Measurements from ENCODE around the gene NTN4.
"Not testable (repeated sequence)": the region's sequence is repeated elsewhere in the genome, so short reads cannot be mapped to it uniquely, and the experiment has no call there.

Gene NTN4

GRCh38 chr12:95623554-95624170 lies 166.9 kb downstream of the NTN4 start:
- DNase-seq (ENCODE audit: low read depth): peak; percentile 68

- DNase-seq (ENCODE audit: low read depth): no peak
Observed at GRCh38 chr12:95622879-95623278, 167.7 kb downstream of the NTN4 start.

GRCh38 chr12:95621725-95622124 lies 168.8 kb downstream of the NTN4 start:
- DNase-seq (ENCODE audit: low read depth): no peak

- DNase-seq (ENCODE audit: low read depth): no peak
Observed at GRCh38 chr12:95620171-95620570, 170.4 kb downstream of the NTN4 start.

- DNase-seq (ENCODE audit: low read depth): not testable (repeated sequence)
Observed at GRCh38 chr12:95616470-95616869, 174.1 kb downstream of the NTN4 start.

GRCh38 chr12:95615749-95616148 lies 174.8 kb downstream of the NTN4 start:
- DNase-seq (ENCODE audit: low read depth): no peak

- DNase-seq (ENCODE audit: low read depth): no peak
Observed at GRCh38 chr12:95614390-95614982, 176.1 kb downstream of the NTN4 start.

GRCh38 chr12:95613021-95613420 lies 177.5 kb downstream of the NTN4 start:
- no peak for DNase-seq (ENCODE audit: low read depth)

GRCh38 chr12:95611676-95612309 lies 178.8 kb downstream of the NTN4 start:
- DNase-seq (ENCODE audit: low read depth): no peak

GRCh38 chr12:95608252-95609033 lies 182.1 kb downstream of the NTN4 start:
- DNase-seq (ENCODE audit: low read depth): no peak
